DOHH2 (cell line): ENCODE data around the gene ADARB1.

Experiments used
- H3F3A ChIP-seq: fragments of 200-600 bp; sonication (generic), shearing (Covaris generic); 2 replicates; pipeline ENCODE4 v1.6.0; 2016; ENCODE audit warnings: antibody characterized with exemption, mild to moderate bottlenecking; ENCODE audit not compliant: control insufficient read depth, insufficient read depth
- H3K27ac ChIP-seq: fragments of 200-600 bp; sonication (generic); 2 replicates; pipeline ENCODE4 v1.5.1; 2014; ENCODE audit warnings: low read depth, mild to moderate bottlenecking, low read length, moderate library complexity
- H3K27me3 ChIP-seq: fragments of 200-600 bp; sonication (generic); 2 replicates; pipeline ENCODE4 v1.6.1; 2014; ENCODE audit warnings: mild to moderate bottlenecking, low read length, mixed read lengths; ENCODE audit not compliant: control insufficient read depth
- H3K36me3 ChIP-seq: fragments of 200-600 bp; sonication (generic); 2 replicates; pipeline ENCODE4 v1.6.1; 2014; ENCODE audit warnings: mild to moderate bottlenecking, low read length, moderate library complexity, mixed read lengths; ENCODE audit not compliant: control insufficient read depth
- H3K4me1 ChIP-seq: fragments of 200-600 bp; sonication (generic); 2 replicates; pipeline ENCODE4 v1.6.1; 2014; ENCODE audit warnings: mild to moderate bottlenecking, low read length, mixed read lengths; ENCODE audit not compliant: control insufficient read depth
- H3K4me2 ChIP-seq: fragments of 200-600 bp; sonication (generic); 2 replicates; pipeline ENCODE4 v1.6.0; 2014; ENCODE audit warnings: mild to moderate bottlenecking, low read length, moderate library complexity
- H3K4me3 ChIP-seq: fragments of 200-600 bp; sonication (generic); 2 replicates; pipeline ENCODE4 v1.5.1; 2014; ENCODE audit warnings: mild to moderate bottlenecking, low read length, mixed read lengths
- H3K79me2 ChIP-seq: fragments of 200-600 bp; sonication (generic); 2 replicates; pipeline ENCODE4 v1.6.1; 2014; ENCODE audit warnings: mild to moderate bottlenecking, low read length, mixed read lengths; ENCODE audit not compliant: control insufficient read depth
- H3K9me2 ChIP-seq: fragments of 200-600 bp; sonication (generic); replicated peaks from 2 replicates; pipeline ENCODE4 v1.6.1; 2014; ENCODE audit warnings: mild to moderate bottlenecking, low read length, mixed read lengths; ENCODE audit not compliant: control insufficient read depth
- H3K9me3 ChIP-seq: fragments of 200-600 bp; sonication (generic); 2 replicates; pipeline ENCODE4 v1.6.1; 2014; ENCODE audit warnings: antibody characterized with exemption, low read length, mixed read lengths; ENCODE audit not compliant: control insufficient read depth, insufficient read depth
- H4K20me1 ChIP-seq: fragments of 200-600 bp; sonication (generic); 2 replicates; pipeline ENCODE4 v1.6.0; 2014; ENCODE audit warnings: low read depth, mild to moderate bottlenecking, antibody characterized with exemption, low read length, moderate library complexity; ENCODE audit not compliant: control insufficient read depth, insufficient read depth
- EZH2phosphoT487 ChIP-seq: fragments of 200-600 bp; sonication (generic); IDR thresholded peaks from 2 replicates; pipeline ENCODE4 v1.6.1; 2017; ENCODE audit warnings: borderline replicate concordance, mild to moderate bottlenecking, antibody characterized with exemption, low read length, moderate library complexity, mixed read lengths
- TF ChIP-seq, protein P1 (sequence below): fragments of 200-600 bp; sonication (generic); IDR thresholded peaks from one replicate; pipeline ENCODE4 v1.5.1; 2014; ENCODE audit warnings: antibody characterized with exemption, mild to moderate bottlenecking, low read depth, low read length; ENCODE audit not compliant: poor library complexity, severe bottlenecking

The ADARB1 gene

DNA sequence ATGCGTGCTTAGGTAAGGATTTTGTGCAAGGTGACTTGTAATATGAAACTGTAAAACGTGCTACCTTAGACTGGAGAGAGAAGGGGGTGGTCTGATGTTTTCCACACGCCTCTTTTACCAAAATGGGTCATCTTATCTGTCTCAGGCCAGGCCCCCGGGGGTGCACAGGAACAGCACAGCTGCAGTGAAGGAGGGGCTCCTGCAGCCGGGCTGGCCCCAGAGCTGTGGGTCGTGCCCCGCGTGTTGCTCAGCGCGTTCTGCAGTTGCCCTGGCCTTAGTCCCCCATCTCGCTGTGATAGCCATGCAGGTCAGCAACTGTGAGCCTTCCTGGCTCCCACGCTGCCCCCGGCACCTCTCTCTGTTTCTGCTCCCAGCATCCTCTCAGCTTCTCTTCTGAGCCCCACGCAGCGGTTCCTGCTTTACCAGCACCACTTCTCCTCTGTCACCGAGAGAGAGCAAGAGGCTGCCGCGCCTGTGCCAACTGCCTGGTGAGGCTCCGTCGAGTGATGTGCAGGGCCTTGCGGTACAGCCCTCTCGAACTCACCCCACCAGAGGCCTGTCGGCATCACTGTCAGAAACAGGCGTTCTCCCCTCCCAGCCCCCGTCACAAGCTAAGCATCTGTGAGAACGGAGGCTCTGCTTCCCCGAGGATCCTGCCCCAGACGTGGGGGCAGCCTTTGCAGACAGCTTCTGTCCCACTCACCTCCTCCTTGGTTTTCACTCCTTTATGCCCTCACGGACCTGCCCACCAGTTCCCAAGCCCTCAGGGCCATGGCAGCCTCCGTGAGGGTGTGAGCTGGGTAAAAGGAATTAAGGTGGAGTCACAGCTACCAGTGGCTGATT, 73.3 kb downstream of the ADARB1 start:
- Histone ChIP-seq H3F3A (no peaks in the 10 kb centered on the region), H3K9me3 (no peaks in the 10 kb centered on the region), H3K4me3 (no peak overlapping the region), H3K4me2 (no peak overlapping the region), H4K20me1 (no peaks in the 10 kb centered on the region), H3K79me2 (no peaks in the 10 kb centered on the region), H3K4me1 (peaks cover 7% of the 10 kb centered on the region), H3K27me3 (peaks cover 15% of the 10 kb centered on the region), H3K27ac (no peak overlapping the region), H3K36me3 (no peaks in the 10 kb centered on the region), H3K9me2 (no peaks in the 10 kb centered on the region)
- no peak for TF ChIP-seq EZH2phosphoT487
- TF ChIP-seq, protein P1, sequence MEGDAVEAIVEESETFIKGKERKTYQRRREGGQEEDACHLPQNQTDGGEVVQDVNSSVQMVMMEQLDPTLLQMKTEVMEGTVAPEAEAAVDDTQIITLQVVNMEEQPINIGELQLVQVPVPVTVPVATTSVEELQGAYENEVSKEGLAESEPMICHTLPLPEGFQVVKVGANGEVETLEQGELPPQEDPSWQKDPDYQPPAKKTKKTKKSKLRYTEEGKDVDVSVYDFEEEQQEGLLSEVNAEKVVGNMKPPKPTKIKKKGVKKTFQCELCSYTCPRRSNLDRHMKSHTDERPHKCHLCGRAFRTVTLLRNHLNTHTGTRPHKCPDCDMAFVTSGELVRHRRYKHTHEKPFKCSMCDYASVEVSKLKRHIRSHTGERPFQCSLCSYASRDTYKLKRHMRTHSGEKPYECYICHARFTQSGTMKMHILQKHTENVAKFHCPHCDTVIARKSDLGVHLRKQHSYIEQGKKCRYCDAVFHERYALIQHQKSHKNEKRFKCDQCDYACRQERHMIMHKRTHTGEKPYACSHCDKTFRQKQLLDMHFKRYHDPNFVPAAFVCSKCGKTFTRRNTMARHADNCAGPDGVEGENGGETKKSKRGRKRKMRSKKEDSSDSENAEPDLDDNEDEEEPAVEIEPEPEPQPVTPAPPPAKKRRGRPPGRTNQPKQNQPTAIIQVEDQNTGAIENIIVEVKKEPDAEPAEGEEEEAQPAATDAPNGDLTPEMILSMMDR: no peak

DNA sequence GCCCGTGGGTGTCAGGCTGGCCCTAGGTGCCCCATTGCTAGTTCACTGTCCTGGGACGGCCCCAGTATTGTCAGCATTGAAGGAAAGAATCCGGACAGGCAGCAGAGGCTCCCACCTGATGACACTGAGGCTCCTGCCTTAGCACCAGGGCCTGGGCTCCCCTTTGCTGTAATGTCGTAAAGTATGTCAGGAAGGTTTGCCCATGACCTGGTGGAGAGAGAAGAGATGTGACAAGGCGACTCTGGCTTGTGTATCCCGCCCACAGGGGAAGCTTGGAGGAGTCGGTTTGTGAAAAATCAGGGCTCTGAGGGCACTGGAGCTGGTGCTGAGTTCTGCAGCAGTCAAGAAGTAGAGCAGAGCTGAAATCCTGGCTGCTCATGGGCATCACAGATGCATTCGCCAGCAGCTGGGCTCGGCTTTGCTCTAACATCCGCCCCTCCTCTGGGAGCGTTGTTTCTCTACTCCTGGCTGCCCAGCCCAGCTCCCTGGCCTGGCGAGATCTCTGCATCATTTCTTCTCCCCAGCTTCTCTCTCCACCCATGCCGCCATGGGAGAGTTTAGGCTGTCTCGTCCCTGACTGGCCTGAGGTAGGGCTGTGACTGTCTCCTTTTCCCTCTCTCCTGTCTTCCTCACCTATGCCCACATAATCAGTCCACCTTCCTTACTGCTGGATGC, 74.1 kb downstream of the ADARB1 start:
- Histone ChIP-seq H4K20me1 (no peaks in the 10 kb centered on the region), H3K4me3 (no peak overlapping the region), H3K9me3 (no peaks in the 10 kb centered on the region), H3K27me3 (peaks cover 20% of the 10 kb centered on the region), H3F3A (no peaks in the 10 kb centered on the region), H3K4me2 (no peak overlapping the region), H3K36me3 (no peaks in the 10 kb centered on the region), H3K4me1 (peaks cover 7% of the 10 kb centered on the region), H3K9me2 (no peaks in the 10 kb centered on the region), H3K79me2 (no peaks in the 10 kb centered on the region), H3K27ac (no peak overlapping the region)
- no peak for TF ChIP-seq EZH2phosphoT487

DNA sequence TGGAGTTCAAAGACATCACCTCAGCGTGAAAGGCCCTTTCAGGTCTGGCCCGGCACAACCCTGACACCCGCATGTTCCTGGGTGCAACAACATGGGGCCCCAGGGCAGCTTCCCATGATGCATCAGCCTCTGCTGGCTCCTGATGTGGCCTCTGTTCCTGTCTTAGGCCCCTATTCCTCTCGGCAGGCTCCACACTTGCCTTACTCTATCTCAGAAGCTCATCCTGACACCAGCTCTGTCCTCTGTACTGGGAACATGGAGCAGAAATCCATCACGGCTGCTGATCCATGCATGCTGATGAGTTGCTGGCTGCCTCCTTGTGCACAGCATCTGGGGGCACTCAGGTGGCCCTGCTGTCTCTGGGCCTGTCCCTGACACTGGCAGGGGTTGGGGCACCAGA, 74.6 kb downstream of the ADARB1 start:
- Histone ChIP-seq H3K9me3 (no peaks in the 10 kb centered on the region), H4K20me1 (no peaks in the 10 kb centered on the region), H3K36me3 (no peaks in the 10 kb centered on the region), H3K4me1 (peaks cover 7% of the 10 kb centered on the region), H3F3A (no peaks in the 10 kb centered on the region), H3K79me2 (no peaks in the 10 kb centered on the region), H3K4me2 (no peak overlapping the region), H3K27ac (no peak overlapping the region), H3K4me3 (no peak overlapping the region), H3K9me2 (no peaks in the 10 kb centered on the region), H3K27me3 (peaks cover 25% of the 10 kb centered on the region)
- no peak for TF ChIP-seq EZH2phosphoT487
- TF ChIP-seq, protein P1: no peak

DNA sequence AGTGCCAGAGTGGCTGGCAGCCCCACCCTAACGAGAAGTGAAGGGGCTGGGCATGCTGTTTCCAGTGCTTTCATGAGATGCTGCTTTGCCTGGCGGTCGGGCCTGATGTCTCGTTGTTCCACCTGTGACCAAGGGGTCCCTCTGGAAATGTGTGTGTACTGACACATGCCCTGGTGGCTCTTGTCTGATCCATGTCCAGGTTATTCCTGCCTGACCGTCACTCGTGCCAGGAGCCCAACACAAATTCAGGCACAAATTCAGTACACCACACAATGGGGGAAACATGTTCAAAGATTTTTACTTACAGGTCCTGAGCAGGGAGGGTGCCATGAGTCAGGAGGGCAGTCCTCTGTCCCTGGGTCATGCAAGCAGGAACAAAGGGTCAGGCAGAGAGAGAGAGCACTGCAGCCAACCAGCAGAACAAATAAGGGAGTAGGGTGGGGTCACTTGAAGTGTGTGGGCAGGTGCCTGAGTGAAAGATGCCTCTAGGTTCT, 76.3 kb downstream of the ADARB1 start:
- H3K4me1 ChIP-seq: peaks cover 7% of the 10 kb centered on the region
- no peaks in the 10 kb centered on the region for H4K20me1 ChIP-seq
- TF ChIP-seq, protein P1: no peak
- TF ChIP-seq EZH2phosphoT487: no peak
- H3K27me3 ChIP-seq: peaks cover 26% of the 10 kb centered on the region
- no peak overlapping the region for H3K4me2 ChIP-seq
- no peaks in the 10 kb centered on the region for H3K9me2 ChIP-seq
- no peaks in the 10 kb centered on the region for H3K36me3 ChIP-seq
- H3K9me3 ChIP-seq: no peaks in the 10 kb centered on the region
- no peaks in the 10 kb centered on the region for H3K79me2 ChIP-seq
- H3K4me3 ChIP-seq: no peak overlapping the region
- no peaks in the 10 kb centered on the region for H3F3A ChIP-seq
- H3K27ac ChIP-seq: no peak overlapping the region
